NT2/D1 (cell line): ENCODE data around the gene IFNL3.

ENCODE experiments used
- DNase-seq: peaks from one replicate; pipeline ENCODE4 v3.0.0-alpha.2; 2011; ENCODE audit warnings: low read depth, low spot score
- H3K27me3 ChIP-seq: 2 replicates; pipeline ENCODE4 v1.6.0; 2011; ENCODE audit warnings: mild to moderate bottlenecking; ENCODE audit not compliant: insufficient read length, insufficient read depth
- H3K36me3 ChIP-seq: 2 replicates; pipeline ENCODE4 v1.6.1; 2011; ENCODE audit warnings: mild to moderate bottlenecking, low read length, mixed read lengths; ENCODE audit not compliant: insufficient read depth, insufficient read length
- H3K4me1 ChIP-seq: 2 replicates; pipeline ENCODE4 v1.5.1; 2011; ENCODE audit not compliant: insufficient read depth, insufficient read length
- H3K4me3 ChIP-seq: 2 replicates; pipeline ENCODE4 v1.5.1; 2011; ENCODE audit warnings: low read depth; ENCODE audit not compliant: insufficient read length
- H3K9ac ChIP-seq: 2 replicates; pipeline ENCODE4 v1.6.0; 2011; ENCODE audit warnings: low read depth; ENCODE audit not compliant: insufficient read length
- H3K9me3 ChIP-seq: 2 replicates; pipeline ENCODE4 v1.5.1; 2011; ENCODE audit warnings: mild to moderate bottlenecking, low read length; ENCODE audit not compliant: insufficient read depth
- SUZ12 ChIP-seq: IDR thresholded peaks from 2 replicates; pipeline ENCODE4 v1.6.1; 2011; ENCODE audit not compliant: insufficient read length, insufficient read depth; ENCODE audit errors: extremely low read depth
- YY1 ChIP-seq: IDR thresholded peaks from 2 replicates; pipeline ENCODE4 v1.6.1; 2011; ENCODE audit not compliant: insufficient read length, insufficient read depth
- ZNF274 ChIP-seq: IDR thresholded peaks from 2 replicates; pipeline ENCODE4 v1.6.1; 2011; ENCODE audit warnings: mild to moderate bottlenecking, low read depth, low read length

The IFNL3 gene

DNA sequence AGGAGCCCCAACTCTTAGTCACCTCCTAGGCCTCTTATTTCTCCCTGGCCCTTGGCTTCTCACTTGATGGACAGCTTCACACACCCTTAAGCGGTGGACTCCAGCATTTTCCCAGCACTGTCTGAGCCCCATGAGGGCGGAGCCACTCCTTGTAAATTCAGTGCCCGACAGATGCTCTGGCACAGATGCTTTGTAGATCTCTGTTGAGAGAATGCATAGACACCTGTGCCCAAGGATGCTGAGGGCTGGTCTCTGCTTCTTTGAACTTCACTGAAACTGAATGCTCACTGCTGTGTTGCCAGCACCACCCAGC, 44.0 kb downstream of the IFNL3 start:
- H3K4me3 ChIP-seq, result no peak overlapping the region
- no peak for TF ChIP-seq SUZ12
- TF ChIP-seq YY1, result no peak
- TF ChIP-seq ZNF274, result no peak
- no peaks in the 10 kb centered on the region for H3K9me3 ChIP-seq
- no peak for DNase-seq
- H3K9ac ChIP-seq, result no peak overlapping the region
- H3K27me3 ChIP-seq, result peaks cover 30% of the 10 kb centered on the region
- no peaks in the 10 kb centered on the region for H3K36me3 ChIP-seq
- H3K4me1 ChIP-seq, result peaks cover 5% of the 10 kb centered on the region

DNA sequence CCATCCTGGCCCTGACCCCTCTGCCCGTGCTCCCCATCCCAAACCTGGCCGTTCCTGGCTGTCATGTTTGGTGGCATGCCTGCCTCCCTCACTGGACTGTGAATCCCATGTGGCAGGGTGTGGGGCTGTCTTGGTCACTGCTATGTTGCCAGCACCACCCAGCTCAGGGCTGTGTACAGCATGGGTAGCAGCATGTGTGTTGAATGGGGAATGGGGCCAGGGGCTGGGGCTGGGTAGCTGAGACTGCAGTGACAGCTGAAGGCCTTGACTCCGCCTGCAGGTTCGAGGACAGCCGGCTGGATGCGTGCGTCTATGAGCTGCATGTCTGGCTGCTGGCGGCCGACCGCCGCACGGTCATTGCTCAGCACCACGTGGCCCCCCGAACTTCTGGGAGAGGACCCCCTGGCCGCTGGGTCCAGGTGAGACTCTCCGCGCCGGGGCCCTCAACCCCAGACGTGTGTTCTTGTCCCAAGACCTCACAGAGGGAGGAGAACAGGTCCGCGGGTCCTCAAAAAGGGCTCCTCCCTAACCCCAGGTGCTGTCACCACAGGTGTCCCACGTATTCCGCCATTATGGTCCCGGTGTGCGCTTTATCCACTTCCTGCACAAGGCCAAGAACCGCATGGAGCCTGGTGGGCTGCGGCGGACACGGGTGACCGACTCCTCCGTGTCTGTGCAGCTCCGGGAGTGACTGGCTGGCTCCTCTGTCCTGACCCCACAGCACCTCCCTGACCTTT, 44.6 kb downstream of the IFNL3 start:
- no peak for TF ChIP-seq ZNF274
- TF ChIP-seq YY1, result no peak
- TF ChIP-seq SUZ12, result no peak
- H3K9ac ChIP-seq, result no peak overlapping the region
- H3K27me3 ChIP-seq, result peaks cover 35% of the 10 kb centered on the region
- peaks cover 5% of the 10 kb centered on the region for H3K4me1 ChIP-seq
- DNase-seq, result no peak
- H3K9me3 ChIP-seq, result no peaks in the 10 kb centered on the region
- H3K4me3 ChIP-seq, result no peak overlapping the region
- no peaks in the 10 kb centered on the region for H3K36me3 ChIP-seq

DNA sequence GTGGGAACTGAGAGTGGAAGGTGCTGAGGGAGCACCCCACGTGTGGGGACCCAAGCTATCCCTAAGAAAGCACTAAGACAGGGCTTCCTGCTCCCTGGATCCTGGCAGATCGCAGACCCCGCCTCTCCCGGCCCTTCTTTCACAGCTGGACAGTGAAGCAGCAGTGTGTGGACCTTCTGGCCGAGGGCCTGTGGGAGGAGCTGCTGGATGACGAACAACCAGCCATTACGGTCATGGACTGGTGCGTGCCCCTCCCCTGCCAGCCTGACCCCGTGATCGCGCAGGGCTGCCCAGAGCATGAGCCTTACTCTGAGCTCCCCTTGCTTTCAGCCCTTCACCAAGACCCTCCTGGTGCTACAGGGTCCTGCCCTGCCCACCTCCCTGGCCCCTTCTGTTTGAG, 45.8 kb downstream of the IFNL3 start:
- no peak for DNase-seq
- peaks cover 42% of the 10 kb centered on the region for H3K27me3 ChIP-seq

DNA sequence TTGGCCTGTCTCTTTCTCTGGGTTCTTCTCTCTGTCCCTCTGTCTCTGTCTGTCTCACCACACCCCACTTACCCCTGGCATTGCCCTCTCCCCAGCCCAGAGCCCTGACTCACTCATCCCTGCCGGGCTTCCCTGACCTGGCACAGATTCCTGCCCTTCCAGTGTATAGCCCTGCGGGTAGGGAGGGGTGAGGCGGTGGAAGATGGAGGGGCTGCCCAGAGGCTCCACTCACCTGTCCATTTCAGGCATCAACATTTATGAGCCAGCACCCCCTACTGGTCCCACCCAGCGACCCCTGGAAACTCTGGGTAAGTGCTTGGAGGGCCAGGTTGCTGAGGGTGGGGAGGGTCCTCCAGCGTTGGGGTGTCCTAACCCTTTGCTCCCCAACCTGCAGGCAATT, 47.0 kb downstream of the IFNL3 start:
- Histone ChIP-seq H3K4me3 (no peak overlapping the region), H3K36me3 (no peaks in the 10 kb centered on the region), H3K4me1 (peaks cover 5% of the 10 kb centered on the region), H3K9ac (no peak overlapping the region), H3K9me3 (no peaks in the 10 kb centered on the region), H3K27me3 (peaks cover 42% of the 10 kb centered on the region)
- no peak for DNase-seq
- TF ChIP-seq YY1, result no peak
- no peak for TF ChIP-seq ZNF274
- TF ChIP-seq SUZ12, result no peak

More for the DNA sequence above, 45.8 kb downstream of the IFNL3 start:
- Histone ChIP-seq H3K36me3 (no peaks in the 10 kb centered on the region), H3K4me1 (peaks cover 5% of the 10 kb centered on the region), H3K9ac (no peak overlapping the region), H3K4me3 (no peak overlapping the region), H3K9me3 (no peaks in the 10 kb centered on the region)
- no peak for TF ChIP-seq SUZ12
- no peak for TF ChIP-seq ZNF274
- no peak for TF ChIP-seq YY1

DNA sequence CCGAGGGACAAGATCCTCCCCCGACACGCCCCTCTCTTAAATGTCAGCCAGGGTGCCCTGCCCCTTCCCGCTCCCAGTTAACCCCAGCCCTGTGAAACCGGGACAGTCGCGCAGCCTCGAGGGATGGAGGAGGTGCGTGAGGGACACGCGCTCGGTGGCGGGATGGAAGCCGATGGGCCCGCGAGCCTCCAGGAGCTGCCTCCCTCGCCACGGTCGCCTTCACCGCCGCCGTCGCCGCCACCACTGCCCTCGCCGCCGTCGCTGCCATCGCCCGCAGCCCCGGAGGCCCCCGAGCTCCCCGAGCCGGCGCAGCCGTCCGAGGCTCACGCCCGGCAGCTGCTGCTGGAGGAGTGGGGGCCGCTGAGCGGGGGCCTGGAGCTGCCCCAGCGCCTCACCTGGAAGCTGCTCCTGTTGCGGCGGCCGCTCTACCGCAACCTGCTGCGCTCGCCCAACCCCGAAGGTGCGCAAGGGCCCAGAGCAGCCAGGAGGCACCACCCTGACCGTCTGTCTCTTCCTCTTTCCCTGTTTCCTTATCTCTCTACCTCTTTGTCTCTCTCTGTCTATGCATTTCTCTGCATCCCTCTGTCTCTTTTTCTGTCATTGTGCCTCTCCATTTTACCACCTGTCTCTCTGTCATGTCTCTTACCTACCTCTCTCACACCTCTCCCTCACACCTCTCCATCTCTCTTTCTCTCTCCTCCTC, 47.8 kb downstream of the IFNL3 start, which contains the start of gene NCCRP1:
NCCRP1 (plus strand) TSS at position 105 of the 703 bp plus-strand sequence; CDS start at position 124, 19 bp downstream.
- no peaks in the 10 kb centered on the region for H3K9me3 ChIP-seq
- peak within 1 kb of the TSS; percentile 42 for H3K9ac ChIP-seq
- H3K4me3 ChIP-seq, result peak within 1 kb of the TSS; percentile 18
- TF ChIP-seq YY1, result no peak
- TF ChIP-seq SUZ12, result no peak
- H3K4me1 ChIP-seq, result peaks cover 1% of the 10 kb centered on the region
- no peak for DNase-seq
- H3K36me3 ChIP-seq, result no peaks in the 10 kb centered on the region
- H3K27me3 ChIP-seq, result peaks cover 42% of the 10 kb centered on the region

DNA sequence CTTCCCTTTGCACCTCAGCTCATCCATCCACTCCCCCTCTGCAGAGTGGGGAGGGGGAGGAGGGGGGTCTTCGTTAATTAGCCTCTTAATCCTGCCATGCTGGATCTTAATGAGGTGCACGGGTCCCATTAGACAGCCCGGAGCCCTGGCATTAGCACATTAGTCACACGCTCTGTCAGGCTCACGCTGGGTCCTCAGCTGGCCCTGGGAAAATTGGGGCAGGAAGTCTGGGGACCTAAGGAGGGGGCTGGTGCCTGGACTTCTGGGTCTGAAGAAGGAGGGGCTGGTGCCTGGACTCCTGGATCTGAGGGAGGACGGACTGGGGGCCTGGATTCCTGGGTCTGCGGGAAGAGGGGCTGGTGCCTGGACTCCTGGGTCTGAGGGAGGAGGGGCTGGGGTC, 48.5 kb downstream of the IFNL3 start:
- Histone ChIP-seq H3K9me3 (no peaks in the 10 kb centered on the region), H3K9ac (no peak overlapping the region), H3K4me1 (peaks cover 1% of the 10 kb centered on the region), H3K27me3 (peaks cover 42% of the 10 kb centered on the region), H3K4me3 (no peak overlapping the region), H3K36me3 (no peaks in the 10 kb centered on the region)
- TF ChIP-seq SUZ12 (no peak), ZNF274 (no peak), YY1 (no peak)
- DNase-seq, result no peak

DNA sequence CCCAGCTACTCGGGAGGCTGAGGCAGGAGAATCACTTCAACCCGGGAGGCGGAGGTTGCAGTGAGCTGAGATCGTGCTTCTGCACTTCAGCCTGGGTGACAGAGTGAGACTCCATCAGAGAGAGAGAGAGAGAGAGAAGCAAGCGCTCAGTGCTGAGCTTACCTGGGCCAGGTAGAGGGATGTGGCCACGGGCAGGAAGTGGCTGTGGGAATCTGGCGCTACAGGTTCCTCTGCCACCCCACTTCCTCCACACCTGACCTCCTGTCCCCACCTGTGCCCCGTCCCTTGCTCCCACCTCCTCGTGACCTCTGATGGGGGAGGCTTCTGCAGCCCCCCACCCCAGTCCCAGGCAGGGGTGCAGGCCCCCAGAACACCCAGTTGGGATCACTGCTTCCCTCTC, 49.1 kb downstream of the IFNL3 start:
- peaks cover 1% of the 10 kb centered on the region for H3K4me1 ChIP-seq
- no peak overlapping the region for H3K9ac ChIP-seq
- no peak overlapping the region for H3K4me3 ChIP-seq
- H3K27me3 ChIP-seq, result peaks cover 42% of the 10 kb centered on the region
- H3K9me3 ChIP-seq, result no peaks in the 10 kb centered on the region
- no peak for DNase-seq
- no peaks in the 10 kb centered on the region for H3K36me3 ChIP-seq
- TF ChIP-seq SUZ12, result no peak
- no peak for TF ChIP-seq YY1
- no peak for TF ChIP-seq ZNF274
